ENCODE data around the gene KRTAP10-7.
"Not testable (repeated sequence)": the region's sequence is repeated elsewhere in the genome, so short reads cannot be mapped to it uniquely, and the experiment has no call there.

The KRTAP10-7 gene

GRCh38 chr21:44595524-44595923 is 4.9 kb upstream of the KRTAP10-7 start:
- H3K27ac ChIP-seq: no peak overlapping the region
- TF ChIP-seq ZFX (IDR thresholded peaks at IDR 0.05; ENCODE audit: borderline replicate concordance) (no peak), CTCF (IDR thresholded peaks at IDR 0.05) (no peak)

GRCh38 chr21:44596068-44596725 is 4.2 kb upstream of the KRTAP10-7 start:
- TF ChIP-seq CTCF (IDR thresholded peaks at IDR 0.05): no peak
- no peak overlapping the region for H3K27ac ChIP-seq

GRCh38 chr21:44598061-44598460 is 2.3 kb upstream of the KRTAP10-7 start:
- TF ChIP-seq CTCF (IDR thresholded peaks at IDR 0.05) (no peak), ZFX (IDR thresholded peaks at IDR 0.05; ENCODE audit: borderline replicate concordance) (no peak)
- H3K27ac ChIP-seq: no peak overlapping the region

- TF ChIP-seq ZFX (IDR thresholded peaks at IDR 0.05; ENCODE audit: borderline replicate concordance) (no peak), CTCF (IDR thresholded peaks at IDR 0.05) (no peak)
- H3K27ac ChIP-seq: no peak overlapping the region
Measured at GRCh38 chr21:44599264-44600029, 950 bp upstream of the KRTAP10-7 start.

- not testable (repeated sequence) for H3K27ac ChIP-seq
- peak; percentile 26; the same call in 1 of the 2 replicates for TF ChIP-seq CTCF (IDR thresholded peaks at IDR 0.05)
Measured at GRCh38 chr21:44601091-44601490, 694 bp downstream of the KRTAP10-7 start.

GRCh38 chr21:44601596-44602462 is 1.4 kb downstream of the KRTAP10-7 start:
- no peak for TF ChIP-seq CTCF (IDR thresholded peaks at IDR 0.05)
- no peak for TF ChIP-seq ZFX (IDR thresholded peaks at IDR 0.05; ENCODE audit: borderline replicate concordance)
- no peak overlapping the region for H3K27ac ChIP-seq

Data from 22Rv1 (cell line).